ENCODE data around the gene RGPD4. TPM values are rescaled to one million over a fixed set of nuclear protein-coding genes. Genes with fewer than 3 reads are reported as not detected.

RGPD4 gene
- total RNA-seq, 1 donor from 2014 or later: 0.07 TPM

GRCh38 chr2:107936433-107937359, 110.0 kb downstream of the RGPD4 start:
- intact Hi-C loops (cut with micrococcal nuclease): loop anchor here (5.0 kb wide), 1 partner anchor 646 kb away; no protein-coding TSS in a partner anchor
- no peak overlapping the region for H3K4me3 Mint-ChIP-seq (ENCODE audit: low read depth)
- no peaks in the 10 kb centered on the region for H3K36me3 Mint-ChIP-seq (ENCODE audit: low read depth)
- no peak for DNase-seq (ENCODE audit: low spot score)
- no peak overlapping the region for H3K27ac Mint-ChIP-seq
- no peaks in the 10 kb centered on the region for H3K4me1 Mint-ChIP-seq (ENCODE audit: low read depth)
- no peaks in the 10 kb centered on the region for H3K9me3 Mint-ChIP-seq
- H3K27me3 Mint-ChIP-seq (ENCODE audit: low read depth): no peaks in the 10 kb centered on the region

Other genes with a start within 250 kb of the RGPD4 start
- gene SLC5A7, start 159.6 kb downstream of the RGPD4 start, total RNA-seq: not detected in 2 replicates